Glomerular visceral epithelial cell (primary cell): ENCODE data around the gene MCF2L2.
"Not testable (repeated sequence)": the region's sequence is repeated elsewhere in the genome, so short reads cannot be mapped to it uniquely, and the experiment has no call there.

Experiments used
- DNase-seq: peaks from one replicate; pipeline ENCODE4 v3.0.0-alpha.2; 2016; ENCODE audit errors: extremely low spot score

MCF2L2 gene

GRCh38 chr3:183396662-183397391 is 31.6 kb downstream of the MCF2L2 start:
- no peak for DNase-seq

GRCh38 chr3:183394150-183394549 is 34.3 kb downstream of the MCF2L2 start:
- DNase-seq, result no peak

- no peak for DNase-seq
These were observed 34.8 kb downstream of the MCF2L2 start for GRCh38 chr3:183393625-183394024.

GRCh38 chr3:183392186-183393034 is 36.0 kb downstream of the MCF2L2 start:
- peak; percentile 20 for DNase-seq

GRCh38 chr3:183391460-183391859 is 37.0 kb downstream of the MCF2L2 start:
- DNase-seq, result no peak

GRCh38 chr3:183390844-183391243 is 37.6 kb downstream of the MCF2L2 start:
- DNase-seq, result no peak

GRCh38 chr3:183388213-183388895 is 40.1 kb downstream of the MCF2L2 start:
- no peak for DNase-seq

- DNase-seq, result no peak
These were observed 40.6 kb downstream of the MCF2L2 start for GRCh38 chr3:183387797-183388196.

- no peak for DNase-seq
These were observed 41.8 kb downstream of the MCF2L2 start for GRCh38 chr3:183386651-183387050.

GRCh38 chr3:183385698-183386613 is 42.5 kb downstream of the MCF2L2 start:
- DNase-seq, result peak; percentile 59

- DNase-seq, result no peak
These were observed 46.7 kb downstream of the MCF2L2 start for GRCh38 chr3:183381673-183382072.

GRCh38 chr3:183381179-183381578 is 47.2 kb downstream of the MCF2L2 start:
- DNase-seq, result no peak

- no peak for DNase-seq
These were observed 49.5 kb downstream of the MCF2L2 start for GRCh38 chr3:183378951-183379350.

GRCh38 chr3:183378545-183378944 is 49.9 kb downstream of the MCF2L2 start:
- no peak for DNase-seq

- no peak for DNase-seq
These were observed 50.4 kb downstream of the MCF2L2 start for GRCh38 chr3:183378008-183378407.

GRCh38 chr3:183377307-183377959 is 51.0 kb downstream of the MCF2L2 start:
- no peak for DNase-seq

GRCh38 chr3:183375787-183376186 is 52.6 kb downstream of the MCF2L2 start:
- no peak for DNase-seq

- DNase-seq, result no peak
These were observed 53.1 kb downstream of the MCF2L2 start for GRCh38 chr3:183375337-183375736.

- DNase-seq, result no peak
These were observed 55.5 kb downstream of the MCF2L2 start for GRCh38 chr3:183372911-183373310.

GRCh38 chr3:183371600-183371968 is 56.8 kb downstream of the MCF2L2 start:
- not testable (repeated sequence) for DNase-seq

GRCh38 chr3:183370391-183370790 is 58.0 kb downstream of the MCF2L2 start:
- DNase-seq, result no peak
